ENCODE data around the gene FGFBP1. TPM values are rescaled to one million over a fixed set of nuclear protein-coding genes. Genes with fewer than 3 reads are reported as not detected.

The FGFBP1 gene
- polyA plus RNA-seq, 2 of the 4 experiments (the other 2 are of a cell fraction), result 1.1 to 4.0 TPM

DNA sequence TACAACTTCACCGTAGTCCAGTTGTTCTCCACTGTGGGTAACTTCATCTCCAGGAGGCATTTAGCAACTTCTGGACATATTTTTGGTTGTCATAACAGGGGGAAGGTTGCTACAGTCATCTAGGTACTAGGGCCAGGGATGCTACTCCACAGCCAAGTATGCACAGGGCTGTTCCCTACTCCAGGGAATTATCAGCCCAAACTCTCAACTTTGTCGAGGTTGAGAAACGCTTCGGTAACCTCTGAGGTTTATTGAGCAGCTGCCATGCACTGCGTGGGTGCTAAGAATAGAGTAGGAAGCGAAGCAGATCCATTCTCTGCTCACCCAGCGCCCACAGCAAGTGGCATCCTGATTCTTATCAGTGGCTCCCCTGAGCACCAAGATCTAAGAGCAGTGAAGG lies 8.2 kb downstream of the FGFBP1 start:
- no peak overlapping the region for H3K4me2 ChIP-seq
- H3K4me1 ChIP-seq, result no peaks in the 10 kb centered on the region
- no peak for ATAC-seq
- TF ChIP-seq MYC (IDR thresholded peaks at IDR 0.05; ENCODE audit: borderline replicate concordance, low read length), result no peak
- TF ChIP-seq BHLHE40 (IDR thresholded peaks at IDR 0.05; ENCODE audit: low read depth, low read length), result no peak
- no peak for TF ChIP-seq RFX5 (IDR thresholded peaks at IDR 0.05)
- TF ChIP-seq, protein P1, sequence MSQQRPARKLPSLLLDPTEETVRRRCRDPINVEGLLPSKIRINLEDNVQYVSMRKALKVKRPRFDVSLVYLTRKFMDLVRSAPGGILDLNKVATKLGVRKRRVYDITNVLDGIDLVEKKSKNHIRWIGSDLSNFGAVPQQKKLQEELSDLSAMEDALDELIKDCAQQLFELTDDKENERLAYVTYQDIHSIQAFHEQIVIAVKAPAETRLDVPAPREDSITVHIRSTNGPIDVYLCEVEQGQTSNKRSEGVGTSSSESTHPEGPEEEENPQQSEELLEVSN (IDR thresholded peaks at IDR 0.05; ENCODE audit: borderline replicate concordance, low read depth), result no peak
- TF ChIP-seq, protein P2, sequence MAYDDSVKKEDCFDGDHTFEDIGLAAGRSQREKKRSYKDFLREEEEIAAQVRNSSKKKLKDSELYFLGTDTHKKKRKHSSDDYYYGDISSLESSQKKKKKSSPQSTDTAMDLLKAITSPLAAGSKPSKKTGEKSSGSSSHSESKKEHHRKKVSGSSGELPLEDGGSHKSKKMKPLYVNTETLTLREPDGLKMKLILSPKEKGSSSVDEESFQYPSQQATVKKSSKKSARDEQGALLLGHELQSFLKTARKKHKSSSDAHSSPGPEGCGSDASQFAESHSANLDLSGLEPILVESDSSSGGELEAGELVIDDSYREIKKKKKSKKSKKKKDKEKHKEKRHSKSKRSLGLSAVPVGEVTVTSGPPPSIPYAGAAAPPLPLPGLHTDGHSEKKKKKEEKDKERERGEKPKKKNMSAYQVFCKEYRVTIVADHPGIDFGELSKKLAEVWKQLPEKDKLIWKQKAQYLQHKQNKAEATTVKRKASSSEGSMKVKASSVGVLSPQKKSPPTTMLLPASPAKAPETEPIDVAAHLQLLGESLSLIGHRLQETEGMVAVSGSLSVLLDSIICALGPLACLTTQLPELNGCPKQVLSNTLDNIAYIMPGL (CRISPR knock-in tag; IDR thresholded peaks at IDR 0.05; ENCODE audit: borderline replicate concordance), result no peak
- no peak for TF ChIP-seq CBX8 (IDR thresholded peaks at IDR 0.05)
- no peak for TF ChIP-seq RAD21 (conservative IDR thresholded peaks at IDR 0.05 in 1 of 2, IDR thresholded peaks at IDR 0.05 in 1 of 2)
- TF ChIP-seq RNF2 (IDR thresholded peaks at IDR 0.05; ENCODE audit: borderline replicate concordance, low read depth), result no peak
- TF ChIP-seq POLR2AphosphoS2 (conservative IDR thresholded peaks at IDR 0.05; ENCODE audit: low read length), result no peak
- TF ChIP-seq CEBPB (IDR thresholded peaks at IDR 0.05), result no peak
- ChIA-PET CTCF (interaction anchor here (1.6 to 3.4 kb wide), 2 partner anchors 26 to 48 kb away, joined by 7 to 13 read pairs; no protein-coding TSS in a partner anchor), POLR2A (no interaction called here)
- WGBS (ENCODE audit: missing lambda C conversion rate), result 87% methylated on average over 7 of the region's 7 CpGs
- no peak for FAIRE-seq
- DNase-seq (ENCODE audit: low read depth in 1 of 2, low spot score in 1 of 2), result no peak
- no peak overlapping the region for H3K4me3 ChIP-seq
- no peaks in the 10 kb centered on the region for H3K9me3 ChIP-seq
- H3K27ac ChIP-seq, result no peak overlapping the region

DNA sequence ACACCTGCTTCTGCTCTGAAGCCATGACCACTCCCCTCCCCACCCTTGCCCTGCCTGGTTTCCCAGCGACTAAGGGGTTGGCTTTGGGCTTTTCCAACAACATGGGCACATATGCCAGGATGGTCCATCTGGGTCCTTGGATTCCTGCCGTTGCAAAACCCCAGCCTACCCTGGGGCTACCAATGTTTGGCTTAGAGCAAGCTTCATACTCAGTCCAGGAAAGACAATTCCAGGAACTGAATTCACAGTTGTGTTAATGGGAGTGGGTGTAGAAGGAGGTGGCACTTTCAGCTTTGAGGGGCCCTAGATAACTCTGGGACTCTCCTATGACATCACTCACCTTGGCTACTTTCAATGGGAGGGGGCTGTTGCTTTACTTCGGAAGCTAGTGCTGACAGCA lies 9.0 kb downstream of the FGFBP1 start:
- POLR2A ChIA-PET, result no interaction called here
- Histone ChIP-seq H3K4me2 (no peak overlapping the region), H3K27ac (no peak overlapping the region), H3K4me3 (no peak overlapping the region), H3K4me1 (no peaks in the 10 kb centered on the region), H3K9me3 (no peaks in the 10 kb centered on the region)
- CTCF ChIA-PET, result interaction anchor here (1.6 to 3.4 kb wide), 2 partner anchors 26 to 47 kb away, joined by 7 to 13 read pairs; no protein-coding TSS in a partner anchor
- ATAC-seq (no peak), DNase-seq (ENCODE audit: low read depth in 1 of 2, low spot score in 1 of 2) (no peak), FAIRE-seq (no peak)
- no peak for TF ChIP-seq KDM1A (IDR thresholded peaks at IDR 0.05; ENCODE audit: low read depth)
- no peak for TF ChIP-seq HEYL (CRISPR knock-in tag; IDR thresholded peaks at IDR 0.05)
- TF ChIP-seq KDM5A (IDR thresholded peaks at IDR 0.05), result no peak
- TF ChIP-seq, protein P3, sequence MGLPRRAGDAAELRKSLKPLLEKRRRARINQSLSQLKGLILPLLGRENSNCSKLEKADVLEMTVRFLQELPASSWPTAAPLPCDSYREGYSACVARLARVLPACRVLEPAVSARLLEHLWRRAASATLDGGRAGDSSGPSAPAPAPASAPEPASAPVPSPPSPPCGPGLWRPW (IDR thresholded peaks at IDR 0.05), result no peak
- TF ChIP-seq EP300 (IDR thresholded peaks at IDR 0.05), result no peak
- TF ChIP-seq CBX8 (IDR thresholded peaks at IDR 0.05), result no peak
- no peak for TF ChIP-seq FOSB (CRISPR knock-in tag; IDR thresholded peaks at IDR 0.05)
- no peak for TF ChIP-seq CBX2 (IDR thresholded peaks at IDR 0.05; ENCODE audit: borderline replicate concordance, low read depth)
- TF ChIP-seq RFX5 (IDR thresholded peaks at IDR 0.05), result no peak
- TF ChIP-seq, protein P4, sequence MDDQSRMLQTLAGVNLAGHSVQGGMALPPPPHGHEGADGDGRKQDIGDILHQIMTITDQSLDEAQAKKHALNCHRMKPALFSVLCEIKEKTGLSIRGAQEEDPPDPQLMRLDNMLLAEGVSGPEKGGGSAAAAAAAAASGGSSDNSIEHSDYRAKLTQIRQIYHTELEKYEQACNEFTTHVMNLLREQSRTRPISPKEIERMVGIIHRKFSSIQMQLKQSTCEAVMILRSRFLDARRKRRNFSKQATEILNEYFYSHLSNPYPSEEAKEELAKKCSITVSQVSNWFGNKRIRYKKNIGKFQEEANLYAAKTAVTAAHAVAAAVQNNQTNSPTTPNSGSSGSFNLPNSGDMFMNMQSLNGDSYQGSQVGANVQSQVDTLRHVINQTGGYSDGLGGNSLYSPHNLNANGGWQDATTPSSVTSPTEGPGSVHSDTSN (IDR thresholded peaks at IDR 0.05), result no peak
- TF ChIP-seq MYC (IDR thresholded peaks at IDR 0.05; ENCODE audit: borderline replicate concordance, low read length), result no peak
- WGBS (ENCODE audit: missing lambda C conversion rate), result 61% methylated on average over 3 of the region's 3 CpGs

DNA sequence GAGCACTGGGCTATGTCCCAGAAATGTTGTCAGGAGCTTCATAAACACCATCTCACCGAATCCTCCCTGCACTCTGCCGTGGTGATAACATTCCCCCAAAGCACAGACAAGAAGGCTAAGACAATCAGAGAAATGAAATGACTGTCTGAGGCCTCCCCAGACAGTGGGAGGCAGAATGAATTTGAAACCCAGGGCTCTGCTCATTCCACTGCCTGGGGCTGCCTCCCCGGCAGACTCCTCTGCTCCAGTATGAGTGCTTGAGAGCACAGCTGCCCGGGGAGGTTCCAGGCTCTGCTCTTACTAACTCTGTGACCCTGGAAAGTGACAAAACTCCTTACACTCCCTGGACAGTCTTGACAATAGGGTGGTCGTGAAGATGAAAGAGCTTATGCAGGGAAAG lies 9.7 kb downstream of the FGFBP1 start:
- CTCF ChIA-PET, result interaction anchor here (1.6 to 3.4 kb wide), 2 partner anchors 27 to 46 kb away, joined by 7 to 13 read pairs; no protein-coding TSS in a partner anchor

More for the DNA sequence above, 9.7 kb downstream of the FGFBP1 start:
- no peak for TF ChIP-seq ZC3H11A (IDR thresholded peaks at IDR 0.05)
- TF ChIP-seq KDM1A (IDR thresholded peaks at IDR 0.05; ENCODE audit: low read depth), result no peak
- no peak for TF ChIP-seq NFE2L2 (conservative IDR thresholded peaks at IDR 0.05; ENCODE audit: low read length)
- TF ChIP-seq, protein P1 (IDR thresholded peaks at IDR 0.05; ENCODE audit: borderline replicate concordance, low read depth), result no peak
- TF ChIP-seq ZNF302 (CRISPR knock-in tag; IDR thresholded peaks at IDR 0.05), result no peak
- no peak for FAIRE-seq
- no peak overlapping the region for H3K4me3 ChIP-seq
- H3K27ac ChIP-seq, result no peak overlapping the region
- WGBS (ENCODE audit: missing lambda C conversion rate), result 97% methylated on average over 3 of the region's 5 CpGs
- ATAC-seq, result no peak
- POLR2A ChIA-PET, result no interaction called here
- no peak overlapping the region for H3K4me2 ChIP-seq
- DNase-seq (ENCODE audit: low read depth in 1 of 2, low spot score in 1 of 2), result no peak
- H3K4me1 ChIP-seq, result no peaks in the 10 kb centered on the region
- no peaks in the 10 kb centered on the region for H3K9me3 ChIP-seq
